ENCODE data around the gene RASEF.

DNA sequence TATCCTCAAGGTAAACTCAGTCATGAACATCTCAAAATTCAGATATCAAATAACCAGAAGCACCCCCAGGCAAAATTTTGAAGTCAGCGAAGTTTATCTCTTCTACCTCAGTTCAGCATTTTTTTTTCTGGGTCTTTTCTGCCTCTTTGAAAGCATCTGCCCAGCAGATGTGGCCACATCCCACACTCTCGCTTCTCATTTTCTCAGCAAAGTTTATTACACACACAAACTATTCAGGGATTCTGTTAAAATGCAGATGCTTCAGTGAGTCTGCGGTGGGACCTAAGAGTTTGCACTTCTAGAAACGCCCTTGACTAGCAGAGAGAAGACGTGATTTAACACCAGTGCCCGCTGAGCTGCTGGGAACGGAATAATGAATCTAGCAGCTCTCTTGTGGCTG, 19.3 kb downstream of the RASEF start:
- TF ChIP-seq, protein P1, sequence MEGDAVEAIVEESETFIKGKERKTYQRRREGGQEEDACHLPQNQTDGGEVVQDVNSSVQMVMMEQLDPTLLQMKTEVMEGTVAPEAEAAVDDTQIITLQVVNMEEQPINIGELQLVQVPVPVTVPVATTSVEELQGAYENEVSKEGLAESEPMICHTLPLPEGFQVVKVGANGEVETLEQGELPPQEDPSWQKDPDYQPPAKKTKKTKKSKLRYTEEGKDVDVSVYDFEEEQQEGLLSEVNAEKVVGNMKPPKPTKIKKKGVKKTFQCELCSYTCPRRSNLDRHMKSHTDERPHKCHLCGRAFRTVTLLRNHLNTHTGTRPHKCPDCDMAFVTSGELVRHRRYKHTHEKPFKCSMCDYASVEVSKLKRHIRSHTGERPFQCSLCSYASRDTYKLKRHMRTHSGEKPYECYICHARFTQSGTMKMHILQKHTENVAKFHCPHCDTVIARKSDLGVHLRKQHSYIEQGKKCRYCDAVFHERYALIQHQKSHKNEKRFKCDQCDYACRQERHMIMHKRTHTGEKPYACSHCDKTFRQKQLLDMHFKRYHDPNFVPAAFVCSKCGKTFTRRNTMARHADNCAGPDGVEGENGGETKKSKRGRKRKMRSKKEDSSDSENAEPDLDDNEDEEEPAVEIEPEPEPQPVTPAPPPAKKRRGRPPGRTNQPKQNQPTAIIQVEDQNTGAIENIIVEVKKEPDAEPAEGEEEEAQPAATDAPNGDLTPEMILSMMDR (IDR thresholded peaks at IDR 0.05): no peak
- no peak for TF ChIP-seq POLR2AphosphoS5 (IDR thresholded peaks at IDR 0.05)

Data from stomach (tissue), 4 donors.